Panc1 (cell line): ENCODE data around the gene TTC34. TPM values are rescaled to one million over a fixed set of nuclear protein-coding genes. Genes with fewer than 3 reads are reported as not detected.

Experiments used
- ATAC-seq: fragments of 200-7000 bp; cut with Tn5 transposase; 2 replicates; pipeline ENCODE4 v1.9.1; 2020; ENCODE audit warnings: mild to moderate bottlenecking, moderate library complexity
- BruUV-seq: library from RNA; stranded (reverse); fragments of 400-500 nt; replicated peaks from 2 replicates; lab custom pipeline; 2021; lab: Mats Ljungman, UMichigan
- CTCF ChIA-PET: fragments of 300-600 bp; sonication (Branson Sonifier 250); formaldehyde crosslinking; loops from one replicate; lab custom pipeline; 2022; ENCODE audit warnings: antibody characterized with exemption; lab: Charles Lee
- POLR2A ChIA-PET: fragments of 300-600 bp; sonication (Branson Sonifier 250); formaldehyde crosslinking; loops from one replicate; lab custom pipeline; 2022; ENCODE audit warnings: antibody characterized with exemption; lab: Charles Lee
- DNase-seq: peaks from one replicate; pipeline ENCODE4 v3.0.0-alpha.2; 2010; ENCODE audit warnings: low read depth, low spot score
- H3K27ac ChIP-seq: 2 replicates; pipeline ENCODE4 v1.5.1; 2011; ENCODE audit warnings: mild to moderate bottlenecking, low read length, inconsistent platforms
- H3K27me3 ChIP-seq: fragments of 200-500 bp; sonication (Bioruptor generic); 2 replicates; pipeline ENCODE4 v1.6.0; 2014; ENCODE audit warnings: low read length, inconsistent platforms; ENCODE audit not compliant: control insufficient read depth, insufficient read depth
- H3K36me3 ChIP-seq: fragments of 200-500 bp; sonication (Bioruptor generic); 2 replicates; pipeline ENCODE4 v1.5.1; 2014; ENCODE audit warnings: inconsistent platforms, mild to moderate bottlenecking, low read length, moderate library complexity; ENCODE audit not compliant: control insufficient read depth, insufficient read depth
- H3K4me1 ChIP-seq: 2 replicates; pipeline ENCODE4 v1.5.1; 2011; ENCODE audit warnings: inconsistent platforms, mild to moderate bottlenecking, low read length, moderate library complexity; ENCODE audit not compliant: control insufficient read depth, insufficient read depth
- H3K4me3 ChIP-seq, 2 experiments: 2 replicates each; pipeline ENCODE4 v1.5.1; 2011 to 2012; ENCODE audit warnings: low read depth in 2 of 2, low read length in 2 of 2, mild to moderate bottlenecking in 2 of 2, inconsistent platforms in 1 of 2, moderate library complexity in 1 of 2
- H3K9me3 ChIP-seq: fragments of 200-500 bp; sonication (Bioruptor generic); 2 replicates; pipeline ENCODE4 v1.5.1; 2014; ENCODE audit warnings: low read depth, mild to moderate bottlenecking, inconsistent platforms, low read length, moderate library complexity; ENCODE audit not compliant: control insufficient read depth, insufficient read depth
- POLR2AphosphoS5 ChIP-seq: IDR thresholded peaks from 2 replicates; pipeline ENCODE4 v1.6.1; 2012; ENCODE audit warnings: mild to moderate bottlenecking, low read depth, low read length, moderate library complexity
- SIN3A ChIP-seq: IDR thresholded peaks from 2 replicates; pipeline ENCODE4 v1.6.1; 2012; ENCODE audit warnings: low read depth, mild to moderate bottlenecking, low read length, moderate library complexity, borderline replicate concordance; ENCODE audit not compliant: insufficient read depth
- TCF7L2 ChIP-seq: IDR thresholded peaks from 2 replicates; pipeline ENCODE4 v1.6.1; 2011; ENCODE audit warnings: mild to moderate bottlenecking, low read depth, low read length, inconsistent platforms
- in situ Hi-C: cut with HindIII; loops from 2 replicates; pipeline ENCODE4 v1.10.0; 2016; ENCODE audit warnings: low sequenced_read_pairs, low pct_unique_long_range_greater_than_20kb
- intact Hi-C: fragments of 100-400 bp; cut with micrococcal nuclease; formaldehyde crosslinking; loops from one replicate; pipeline ENCODE4 v1.10.0; 2022; ENCODE audit not compliant: unreplicated experiment
- total RNA-seq: library from RNA; stranded (reverse); gene quantifications from one replicate; pipeline ENCODE4 v1.2.1, GENCODE V29; 2021; ENCODE audit not compliant: unreplicated experiment
- TF ChIP-seq, protein P1 (sequence below): fragments of 450-650 bp; IDR thresholded peaks from 2 replicates; pipeline ENCODE4 v1.5.1; 2017; ENCODE audit warnings: mild to moderate bottlenecking
- TF ChIP-seq, protein P2 (sequence below), 2 experiments: IDR thresholded peaks; 2 replicates each; pipeline ENCODE4 v1.6.1; 2011 to 2012; ENCODE audit warnings: low read depth in 2 of 2, control low read depth in 1 of 2, low read length in 1 of 2, mild to moderate bottlenecking in 1 of 2, moderate library complexity in 1 of 2; ENCODE audit not compliant: insufficient read depth in 1 of 2

The TTC34 gene
- total RNA-seq, 1 experiment from 2014 or later: 1.5 TPM

DNA sequence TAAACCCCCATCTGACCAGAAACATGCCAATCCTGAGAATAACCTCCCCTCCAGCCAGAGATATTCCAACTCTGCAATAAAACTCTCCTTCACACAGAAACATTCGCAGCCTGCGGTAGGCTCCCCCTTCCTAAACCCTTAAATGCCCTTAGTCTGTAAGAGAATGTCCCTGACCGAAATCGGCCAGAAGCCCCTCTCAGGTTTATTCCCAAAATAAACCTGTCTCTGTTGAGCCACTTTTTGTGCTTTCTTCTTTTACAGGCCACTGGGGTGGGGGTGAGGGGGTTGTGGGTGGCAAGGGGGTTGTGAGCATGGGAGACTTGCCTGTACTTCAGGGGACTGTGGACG, 210.3 kb downstream of the TTC34 start:
- DNase-seq (no peak), ATAC-seq (no peak)
- TF ChIP-seq, protein P1, sequence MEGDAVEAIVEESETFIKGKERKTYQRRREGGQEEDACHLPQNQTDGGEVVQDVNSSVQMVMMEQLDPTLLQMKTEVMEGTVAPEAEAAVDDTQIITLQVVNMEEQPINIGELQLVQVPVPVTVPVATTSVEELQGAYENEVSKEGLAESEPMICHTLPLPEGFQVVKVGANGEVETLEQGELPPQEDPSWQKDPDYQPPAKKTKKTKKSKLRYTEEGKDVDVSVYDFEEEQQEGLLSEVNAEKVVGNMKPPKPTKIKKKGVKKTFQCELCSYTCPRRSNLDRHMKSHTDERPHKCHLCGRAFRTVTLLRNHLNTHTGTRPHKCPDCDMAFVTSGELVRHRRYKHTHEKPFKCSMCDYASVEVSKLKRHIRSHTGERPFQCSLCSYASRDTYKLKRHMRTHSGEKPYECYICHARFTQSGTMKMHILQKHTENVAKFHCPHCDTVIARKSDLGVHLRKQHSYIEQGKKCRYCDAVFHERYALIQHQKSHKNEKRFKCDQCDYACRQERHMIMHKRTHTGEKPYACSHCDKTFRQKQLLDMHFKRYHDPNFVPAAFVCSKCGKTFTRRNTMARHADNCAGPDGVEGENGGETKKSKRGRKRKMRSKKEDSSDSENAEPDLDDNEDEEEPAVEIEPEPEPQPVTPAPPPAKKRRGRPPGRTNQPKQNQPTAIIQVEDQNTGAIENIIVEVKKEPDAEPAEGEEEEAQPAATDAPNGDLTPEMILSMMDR: no peak
- TF ChIP-seq, protein P2, sequence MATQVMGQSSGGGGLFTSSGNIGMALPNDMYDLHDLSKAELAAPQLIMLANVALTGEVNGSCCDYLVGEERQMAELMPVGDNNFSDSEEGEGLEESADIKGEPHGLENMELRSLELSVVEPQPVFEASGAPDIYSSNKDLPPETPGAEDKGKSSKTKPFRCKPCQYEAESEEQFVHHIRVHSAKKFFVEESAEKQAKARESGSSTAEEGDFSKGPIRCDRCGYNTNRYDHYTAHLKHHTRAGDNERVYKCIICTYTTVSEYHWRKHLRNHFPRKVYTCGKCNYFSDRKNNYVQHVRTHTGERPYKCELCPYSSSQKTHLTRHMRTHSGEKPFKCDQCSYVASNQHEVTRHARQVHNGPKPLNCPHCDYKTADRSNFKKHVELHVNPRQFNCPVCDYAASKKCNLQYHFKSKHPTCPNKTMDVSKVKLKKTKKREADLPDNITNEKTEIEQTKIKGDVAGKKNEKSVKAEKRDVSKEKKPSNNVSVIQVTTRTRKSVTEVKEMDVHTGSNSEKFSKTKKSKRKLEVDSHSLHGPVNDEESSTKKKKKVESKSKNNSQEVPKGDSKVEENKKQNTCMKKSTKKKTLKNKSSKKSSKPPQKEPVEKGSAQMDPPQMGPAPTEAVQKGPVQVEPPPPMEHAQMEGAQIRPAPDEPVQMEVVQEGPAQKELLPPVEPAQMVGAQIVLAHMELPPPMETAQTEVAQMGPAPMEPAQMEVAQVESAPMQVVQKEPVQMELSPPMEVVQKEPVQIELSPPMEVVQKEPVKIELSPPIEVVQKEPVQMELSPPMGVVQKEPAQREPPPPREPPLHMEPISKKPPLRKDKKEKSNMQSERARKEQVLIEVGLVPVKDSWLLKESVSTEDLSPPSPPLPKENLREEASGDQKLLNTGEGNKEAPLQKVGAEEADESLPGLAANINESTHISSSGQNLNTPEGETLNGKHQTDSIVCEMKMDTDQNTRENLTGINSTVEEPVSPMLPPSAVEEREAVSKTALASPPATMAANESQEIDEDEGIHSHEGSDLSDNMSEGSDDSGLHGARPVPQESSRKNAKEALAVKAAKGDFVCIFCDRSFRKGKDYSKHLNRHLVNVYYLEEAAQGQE (IDR thresholded peaks at IDR 0.05; ENCODE audit: insufficient read depth in 1 of 2, low read depth in 2 of 2, low read length in 1 of 2): no peak
- TF ChIP-seq TCF7L2: no peak
- TF ChIP-seq POLR2AphosphoS5: no peak
- no peak for TF ChIP-seq SIN3A
- no peaks in the 10 kb centered on the region for H3K4me1 ChIP-seq
- POLR2A ChIA-PET: interaction anchor here (0.6 kb wide), 1 partner anchor 11 kb away, joined by 3 read pairs; no protein-coding TSS in a partner anchor
- CTCF ChIA-PET: no interaction called here
- in situ Hi-C loops (no loop called here), intact Hi-C loops (no loop called here)
- no TSS peak for BruUV-seq
- H3K4me3 ChIP-seq: no peak overlapping the region
- no peaks in the 10 kb centered on the region for H3K36me3 ChIP-seq
- no peaks in the 10 kb centered on the region for H3K27me3 ChIP-seq
- H3K27ac ChIP-seq: no peak overlapping the region
- no peaks in the 10 kb centered on the region for H3K9me3 ChIP-seq

DNA sequence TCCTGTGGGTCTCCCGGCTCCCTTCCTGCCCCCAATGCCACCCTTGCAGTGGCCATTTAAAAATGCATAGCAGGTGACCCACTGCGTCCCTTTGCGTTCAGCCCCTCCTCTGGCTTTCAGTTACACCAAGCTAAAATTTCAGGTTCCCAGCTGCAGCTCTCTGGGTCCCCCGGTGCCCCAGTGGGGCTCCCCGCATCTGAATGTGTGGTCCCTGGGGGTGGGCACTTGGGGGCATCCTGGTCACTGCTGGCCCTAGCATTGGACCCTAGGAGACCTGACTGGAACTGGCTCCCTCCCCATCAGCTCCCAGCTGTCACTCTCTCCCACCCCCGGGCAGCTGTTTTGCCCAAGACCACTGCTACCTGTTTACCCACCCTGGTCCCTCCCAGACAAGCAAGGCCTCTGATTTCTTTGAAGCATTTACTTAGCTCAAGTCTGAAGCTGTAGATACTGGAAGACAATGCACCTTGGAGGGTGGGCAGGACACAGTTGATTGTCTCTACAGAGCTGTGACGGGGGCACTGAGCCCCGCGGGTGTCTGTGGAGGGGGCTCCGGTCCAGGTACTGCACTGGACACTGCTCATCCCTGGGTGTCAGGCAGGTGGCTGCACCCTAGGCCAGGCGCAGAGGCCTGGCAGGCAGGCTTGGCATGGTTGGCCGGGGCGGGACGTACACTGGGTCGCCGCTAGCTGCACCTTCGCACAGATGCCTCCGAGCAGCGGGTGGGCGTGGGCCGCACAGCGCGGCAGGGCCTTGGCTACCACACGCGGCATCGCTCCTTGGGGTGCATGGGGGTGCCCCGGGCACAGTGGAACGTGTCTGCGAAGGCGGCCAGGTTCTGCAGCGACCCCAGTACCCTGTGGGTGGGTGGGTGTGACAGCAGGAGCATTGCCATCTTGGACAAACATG, 211.0 kb downstream of the TTC34 start:
- no TSS peak for BruUV-seq
- in situ Hi-C loops: no loop called here
- intact Hi-C loops: no loop called here

More for the DNA sequence above, 211.0 kb downstream of the TTC34 start:
- ChIA-PET POLR2A (no interaction called here), CTCF (no interaction called here)
- Histone ChIP-seq H3K36me3 (no peaks in the 10 kb centered on the region; the same call in 1 of the 2 replicates), H3K9me3 (no peaks in the 10 kb centered on the region), H3K4me3 (no peak overlapping the region), H3K27me3 (no peaks in the 10 kb centered on the region), H3K4me1 (peaks cover 1% of the 10 kb centered on the region), H3K27ac (no peak overlapping the region)
- no peak for DNase-seq
- no peak for ATAC-seq
- TF ChIP-seq TCF7L2: no peak
- TF ChIP-seq, protein P2 (IDR thresholded peaks at IDR 0.05; ENCODE audit: insufficient read depth in 1 of 2, low read depth in 2 of 2, low read length in 1 of 2): no peak
- TF ChIP-seq, protein P1: no peak
